ENCODE measurements around the gene KIAA0040.

The KIAA0040 gene

DNA sequence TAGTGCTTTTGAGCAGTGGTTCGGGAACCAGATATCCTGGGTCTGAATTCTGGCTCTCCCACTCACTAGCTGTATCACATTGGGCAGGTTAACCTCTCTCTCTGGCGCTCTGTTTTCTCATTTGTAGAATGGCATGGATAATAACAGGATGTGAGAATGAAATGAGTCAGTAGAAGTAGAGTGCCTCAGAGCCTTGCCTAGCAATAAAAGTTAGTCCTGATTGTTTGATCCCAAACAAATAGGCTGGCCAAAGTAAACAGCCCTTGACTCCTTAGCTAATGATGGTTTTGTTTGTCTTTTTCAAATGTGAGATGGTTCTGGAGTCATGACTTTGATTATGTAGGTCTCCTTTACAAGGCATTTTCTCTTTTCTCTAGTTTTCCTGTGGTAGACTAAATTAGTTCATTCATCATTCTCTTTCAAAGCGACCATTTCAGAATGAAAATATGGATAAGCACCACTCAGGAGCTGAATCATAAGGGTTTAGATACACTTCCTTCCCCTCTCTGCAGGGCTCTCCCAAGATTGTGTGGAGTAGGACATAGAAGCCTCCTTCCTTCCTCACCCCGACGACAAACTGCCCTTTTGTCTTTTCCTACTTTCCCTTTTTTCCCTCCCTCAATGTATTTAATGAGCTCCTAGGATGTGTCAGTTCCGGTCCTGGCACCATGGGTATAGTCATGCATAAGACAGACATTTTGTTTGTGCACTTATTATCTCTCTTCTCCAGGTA lies 23.1 kb downstream of the KIAA0040 start:
- DNase-seq = no peak

DNA sequence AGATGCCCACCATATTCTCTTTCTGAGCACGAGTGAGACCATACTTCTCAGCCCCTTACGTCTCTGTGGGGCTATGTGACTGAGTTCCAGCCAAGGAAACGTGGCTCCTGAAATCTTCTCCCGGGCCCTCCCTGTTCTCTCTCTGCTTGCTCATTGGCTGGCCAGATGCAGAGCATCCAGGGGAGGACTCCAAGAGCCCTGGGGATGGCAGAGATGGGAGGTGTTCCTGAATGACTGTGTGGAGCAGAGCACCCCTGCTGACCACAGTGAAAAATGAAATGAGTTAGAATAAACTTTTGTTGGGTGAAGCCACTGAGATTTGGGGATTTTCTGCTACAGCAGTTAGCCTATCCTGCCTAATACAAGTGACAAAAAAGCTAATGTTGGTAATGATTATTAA lies 23.8 kb downstream of the KIAA0040 start:
- no peak for DNase-seq

DNA sequence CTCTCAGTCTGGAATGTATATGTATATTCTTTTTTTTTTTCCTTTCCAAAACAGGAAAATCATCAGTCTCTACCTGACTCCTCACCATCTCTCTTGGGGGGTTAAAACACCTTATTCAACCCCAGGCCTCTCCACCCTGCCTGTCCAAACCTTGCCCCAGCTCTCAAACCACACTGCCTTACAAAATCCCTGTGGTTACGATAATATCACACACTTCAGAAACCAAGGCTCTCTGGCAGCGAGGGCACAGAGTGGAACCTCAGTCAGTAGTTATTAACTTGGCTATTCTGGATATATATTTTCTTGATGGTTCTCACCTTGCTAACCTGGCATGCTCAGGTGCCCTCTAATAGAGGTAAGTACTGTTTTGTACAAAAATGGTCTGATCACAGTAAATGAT lies 24.7 kb downstream of the KIAA0040 start:
- DNase-seq = no peak

DNA sequence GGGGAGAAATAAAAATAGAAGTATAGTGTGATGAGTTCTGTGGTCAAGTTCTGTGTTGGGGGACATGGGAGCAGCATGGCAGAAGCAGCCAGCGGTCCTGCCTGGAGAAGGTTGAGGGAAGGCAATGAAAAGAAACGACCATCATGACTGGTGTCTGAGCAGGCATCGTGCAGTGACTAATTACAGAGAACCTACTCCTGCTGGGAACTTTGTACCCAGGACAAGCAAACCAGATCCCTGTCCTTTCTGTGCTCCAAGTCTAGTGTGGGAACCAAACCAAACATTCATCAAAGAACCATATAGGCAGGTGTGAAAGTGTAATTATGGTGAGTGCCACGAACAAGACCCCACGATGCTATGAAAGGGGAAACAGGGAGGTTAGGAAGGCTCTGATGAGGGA lies 25.8 kb downstream of the KIAA0040 start:
- no peak for DNase-seq

DNA sequence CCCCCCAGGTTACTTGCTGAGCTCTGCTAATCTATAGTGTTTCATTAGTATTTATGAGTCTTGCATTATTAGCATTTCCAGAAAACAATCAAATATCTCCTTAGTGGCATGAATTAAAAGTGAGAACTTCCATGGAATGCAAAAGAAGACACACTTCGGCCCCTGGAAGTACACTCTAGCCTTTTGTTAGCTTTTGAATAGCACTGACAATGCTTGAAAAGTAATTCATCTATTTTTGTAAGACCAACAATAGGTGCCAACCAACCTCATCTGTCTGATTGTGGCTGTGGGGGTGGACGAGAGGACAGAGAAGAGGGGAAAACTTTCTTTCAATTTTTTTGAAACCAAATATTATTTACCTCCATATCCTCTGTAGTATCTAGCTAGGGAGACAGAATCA lies 27.8 kb downstream of the KIAA0040 start:
- no peak for DNase-seq

DNA sequence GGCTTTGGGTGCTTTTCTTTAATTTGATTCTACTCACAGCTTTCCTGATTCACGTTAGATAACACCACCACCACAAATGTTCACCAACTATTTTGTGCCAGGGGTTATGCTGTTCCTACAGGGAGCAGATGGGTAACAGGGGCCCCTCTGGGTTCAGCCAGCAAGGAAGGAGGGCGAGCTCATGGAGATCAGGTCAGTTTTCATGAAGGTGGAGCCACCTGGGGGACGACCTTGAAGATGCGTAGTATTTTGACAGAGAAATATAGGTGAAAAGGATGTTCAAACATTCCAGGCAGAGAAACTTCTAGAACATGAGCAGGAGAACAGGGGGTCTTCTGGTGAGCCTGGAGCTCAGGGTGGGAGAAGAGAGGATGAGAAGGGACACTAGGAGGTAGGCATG lies 28.9 kb downstream of the KIAA0040 start:
- no peak for DNase-seq

DNA sequence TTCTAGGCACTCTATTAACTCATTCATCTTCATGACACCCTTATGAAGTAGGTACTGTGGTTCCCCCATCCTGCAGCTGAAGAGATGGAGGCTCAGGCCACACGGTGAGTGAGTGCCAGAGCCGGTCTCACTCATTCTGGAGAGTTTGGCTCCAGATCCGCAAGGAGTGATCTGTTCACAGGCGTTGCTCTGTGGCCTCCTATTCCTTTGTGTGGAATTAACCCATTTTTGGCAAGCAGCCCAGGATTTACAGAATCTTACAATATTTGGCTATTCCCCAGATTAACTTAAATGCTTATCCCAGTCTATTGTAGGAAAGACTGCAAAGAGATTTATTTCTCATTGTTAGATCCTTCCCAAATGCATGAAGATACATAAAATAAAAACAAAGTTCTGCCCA lies 29.6 kb downstream of the KIAA0040 start:
- peak; percentile 2 for DNase-seq

DNA sequence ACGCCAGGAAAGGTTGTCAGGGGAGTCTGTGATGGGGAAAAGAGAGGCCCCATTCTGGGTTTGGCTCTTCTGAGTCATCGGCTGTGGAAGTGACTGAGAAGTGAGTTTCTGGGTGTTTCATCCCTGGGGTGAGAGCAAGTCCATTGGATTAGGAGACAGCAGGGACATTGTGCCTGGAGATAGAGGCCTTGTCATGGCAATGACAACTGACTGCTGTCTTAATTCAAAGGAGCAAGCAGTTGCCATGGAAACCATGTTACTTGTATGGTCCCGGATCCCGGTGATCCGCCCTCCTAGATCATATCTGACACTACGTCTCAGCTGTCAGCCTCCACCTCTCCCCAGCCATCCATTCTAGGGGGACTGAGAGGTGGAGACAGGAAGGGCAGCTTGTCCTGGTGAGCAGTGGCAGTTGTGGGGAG lies 34.4 kb downstream of the KIAA0040 start:
- no peak for DNase-seq

DNA sequence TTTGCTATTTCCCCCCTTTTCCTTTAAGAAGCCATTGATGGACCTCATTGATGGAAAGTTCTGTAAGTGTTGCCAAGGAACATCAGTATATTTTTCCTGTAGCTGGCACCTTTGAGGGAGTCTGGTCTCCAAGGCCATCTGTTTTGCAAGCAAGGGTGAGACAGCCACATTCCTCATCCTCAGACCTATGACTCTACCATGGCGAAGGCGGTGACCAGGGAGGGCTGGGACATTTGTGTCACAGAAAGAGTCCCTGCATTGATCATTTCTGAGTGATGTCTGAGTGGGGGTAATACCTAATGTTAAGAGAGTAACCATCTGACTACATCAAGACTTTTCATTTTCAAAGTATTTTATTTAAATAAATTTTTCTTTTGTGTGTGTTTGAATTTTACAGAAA lies 35.4 kb downstream of the KIAA0040 start:
- no peak for DNase-seq

DNA sequence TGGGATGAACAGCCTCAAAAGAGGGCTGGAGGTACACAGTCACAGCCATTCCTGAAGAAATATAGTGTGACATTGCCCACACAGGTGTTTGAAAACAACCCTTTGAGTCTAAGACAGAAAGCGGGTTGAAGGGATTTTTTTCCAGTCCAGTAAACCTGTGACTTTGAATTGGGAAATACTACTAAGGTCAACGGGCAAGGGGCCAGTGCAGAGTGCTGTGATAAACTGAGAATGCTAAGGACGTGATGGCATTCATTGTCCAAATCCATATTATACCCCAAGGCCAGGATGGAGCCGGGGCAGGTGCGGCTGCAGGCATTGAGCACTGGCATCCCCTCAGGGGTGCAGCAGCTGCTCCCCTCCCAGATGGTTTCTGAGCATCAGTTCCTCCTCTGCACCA lies 36.6 kb downstream of the KIAA0040 start:
- DNase-seq = no peak

GRCh38 chr1:175155473-175155856 lies 37.1 kb downstream of the KIAA0040 start:
- no peak for DNase-seq

DNA sequence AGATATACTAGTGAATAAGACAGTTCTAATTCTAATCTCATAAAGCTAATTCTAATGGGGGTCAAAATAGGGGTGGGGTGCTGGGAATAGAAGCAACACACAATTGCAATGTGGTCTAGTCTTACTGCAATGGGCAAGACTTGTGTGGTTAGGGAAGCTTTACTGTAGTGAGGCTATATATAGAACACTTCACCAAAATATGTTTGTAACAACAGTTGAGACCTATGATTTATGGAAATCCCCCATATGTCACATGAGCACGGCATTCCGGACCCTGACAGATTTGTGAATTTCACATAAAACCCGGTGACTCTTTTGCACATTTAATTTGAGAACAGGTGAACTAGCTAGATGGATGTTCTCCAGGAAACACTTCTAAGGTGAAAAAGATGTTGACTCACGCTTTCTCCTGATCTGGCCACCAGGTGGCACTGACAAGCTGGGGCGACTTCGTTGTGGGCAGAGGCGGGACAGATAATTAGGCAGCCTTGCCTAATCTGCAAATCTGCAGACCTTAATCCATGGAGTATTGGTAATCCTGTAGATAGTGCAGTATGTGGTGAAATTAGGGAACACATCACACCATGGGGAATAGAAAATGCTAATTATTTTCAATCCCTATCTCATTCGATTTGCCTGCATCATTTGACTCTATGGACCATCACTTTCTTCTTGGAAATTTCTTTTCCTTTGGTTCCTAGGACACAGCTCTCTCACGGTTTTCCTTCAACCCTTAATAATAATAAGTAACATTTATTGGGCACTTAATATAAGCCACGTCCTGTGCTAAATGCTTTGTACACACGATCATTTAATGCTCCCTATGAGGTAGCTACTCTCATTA lies 37.7 kb downstream of the KIAA0040 start:
- peak; percentile 39 for DNase-seq

GRCh38 chr1:175152006-175152652 lies 40.4 kb downstream of the KIAA0040 start:
- DNase-seq = no peak

- no peak for DNase-seq
These were observed 41.8 kb downstream of the KIAA0040 start for GRCh38 chr1:175150596-175151319.

DNA sequence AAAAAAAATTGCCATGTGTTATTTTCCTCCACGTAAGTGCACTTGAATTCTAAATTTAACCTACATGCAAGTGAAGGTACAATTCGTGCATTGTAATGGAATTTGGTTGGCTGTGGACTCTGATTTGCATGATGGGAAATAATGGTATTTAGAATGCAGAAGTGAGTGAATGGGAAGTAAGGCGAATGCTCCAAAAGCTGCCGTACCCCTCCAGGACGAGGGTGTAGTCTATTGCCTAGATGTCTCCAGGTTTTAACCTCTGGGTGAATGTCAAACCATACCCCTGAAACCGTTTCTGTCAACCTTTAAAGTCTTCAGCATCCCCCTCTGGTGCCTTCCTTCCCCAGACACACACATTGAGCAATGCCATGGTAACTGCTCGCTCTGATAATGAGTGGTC lies 44.5 kb downstream of the KIAA0040 start:
- DNase-seq = no peak

DNA sequence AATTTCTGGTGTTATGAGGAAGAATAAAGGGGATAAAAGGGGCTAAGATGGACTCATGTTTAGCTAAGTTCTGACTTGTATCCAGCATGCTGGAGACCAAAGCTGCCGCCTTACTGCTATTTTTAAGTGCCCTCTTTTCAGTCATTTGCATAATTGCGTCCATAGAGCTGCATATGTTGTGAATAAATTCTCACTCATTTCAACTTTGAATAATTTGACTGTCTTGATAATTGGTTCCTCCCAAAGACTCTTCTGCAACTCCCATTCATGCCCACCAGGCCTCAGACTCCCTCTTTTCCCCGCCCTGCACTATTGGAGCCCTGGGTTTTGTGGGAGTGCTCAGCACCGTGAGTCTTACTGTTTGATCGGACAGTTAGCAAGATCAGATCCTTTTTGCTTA lies 45.0 kb downstream of the KIAA0040 start:
- no peak for DNase-seq

GRCh38 chr1:175146529-175147213 lies 45.9 kb downstream of the KIAA0040 start:
- peak; percentile 49 for DNase-seq

DNA sequence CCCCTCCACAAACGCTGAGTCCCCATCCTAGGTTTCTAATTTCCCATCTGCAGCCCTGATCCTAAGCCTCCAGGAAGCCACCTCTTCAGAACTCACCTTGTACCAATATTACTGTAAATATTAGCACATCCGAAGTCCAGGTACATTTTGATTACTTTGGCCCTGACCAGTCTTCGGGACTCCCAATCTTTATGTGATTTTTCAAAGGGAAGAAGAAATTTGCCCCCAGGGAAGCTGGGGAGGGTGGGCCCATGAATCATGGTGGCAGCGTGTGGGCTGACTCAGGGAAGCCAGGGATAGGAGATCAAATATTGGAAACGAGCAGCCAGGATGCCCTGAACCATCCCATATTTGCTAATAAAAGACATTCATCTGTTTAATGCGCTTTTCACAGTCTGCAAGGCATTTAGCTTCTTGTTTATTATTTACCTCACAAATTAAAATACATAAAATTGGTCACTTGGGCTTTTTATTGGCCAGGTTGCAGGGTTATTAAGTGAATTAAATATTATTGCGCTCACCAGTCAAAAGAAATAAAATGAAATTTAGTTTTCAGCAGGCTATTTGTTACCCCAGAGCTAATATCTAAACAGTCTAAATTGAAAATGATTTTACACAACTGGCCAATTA lies 46.6 kb downstream of the KIAA0040 start:
- DNase-seq = no peak

- no peak for DNase-seq
These were observed 54.0 kb downstream of the KIAA0040 start for GRCh38 chr1:175138579-175138978.

DNA sequence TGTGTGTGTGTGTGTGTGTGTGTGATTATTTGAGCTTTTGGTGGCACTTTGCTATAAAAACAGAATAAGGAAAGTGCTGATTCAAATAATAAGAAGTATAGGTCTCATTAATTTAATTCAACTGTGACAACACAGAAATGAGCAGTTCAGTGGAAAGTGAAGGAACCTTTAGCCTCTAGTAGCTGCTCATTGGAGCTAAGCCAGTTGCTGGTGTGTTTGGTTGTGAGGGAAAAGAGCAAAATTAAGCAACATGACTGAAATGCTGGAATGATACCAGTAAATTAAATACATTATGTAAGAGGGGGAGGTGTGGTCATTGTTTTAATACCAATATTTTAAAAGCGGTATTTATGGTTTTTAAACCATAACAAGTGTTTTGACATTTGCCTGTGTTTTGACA lies 55.2 kb downstream of the KIAA0040 start:
- no peak for DNase-seq

DNA sequence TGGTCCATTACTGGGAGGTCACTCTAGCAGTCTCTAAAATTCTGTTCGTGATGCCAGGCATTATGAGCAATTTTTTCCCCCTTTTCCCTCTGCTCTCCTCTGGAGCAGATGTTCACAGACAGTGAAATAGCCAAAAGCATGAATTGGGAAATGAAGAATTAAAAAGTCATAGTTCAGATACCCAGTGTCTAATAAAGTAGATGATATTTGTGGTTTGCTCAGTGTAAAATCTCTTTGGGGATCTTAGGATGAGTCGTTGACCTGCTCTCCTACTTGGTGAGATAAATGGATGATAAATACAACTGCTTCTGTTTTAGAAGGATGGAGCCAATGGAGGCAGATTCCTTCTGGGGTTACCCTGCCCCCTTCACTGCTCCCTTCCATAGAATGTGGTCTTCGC lies 56.3 kb downstream of the KIAA0040 start:
- DNase-seq = peak; percentile 51

- DNase-seq = no peak
These were observed 58.1 kb downstream of the KIAA0040 start for GRCh38 chr1:175134500-175134899.

Data from fibroblast of skin of right biceps (primary cell).